Posterior vena cava (tissue), 2 donors: ENCODE data around the gene CCR5. TPM values are rescaled to one million over a fixed set of nuclear protein-coding genes. Genes with fewer than 3 reads are reported as not detected.
A peak's percentile ranks its signal among the peaks of the same experiment; 100 is the strongest.
"Not testable (repeated sequence)": the region's sequence is repeated elsewhere in the genome, so short reads cannot be mapped to it uniquely, and the experiment has no call there.

ENCODE experiments used
- DNase-seq: peaks from one replicate; pipeline ENCODE4 v3.0.0-alpha.2; 2020; ENCODE audit warnings: low spot score
- intact Hi-C, 2 donors: fragments of 100-400 bp; cut with DNase I; formaldehyde crosslinking; loops; one replicate each; pipeline versions ENCODE4 v1.14.1 to v1.14.2; 2022 to 2023
- total RNA-seq, 2 donors: library from RNA; stranded (reverse); fragmentation: NEBNext Ultra II Directional; extraction: Animal tissue kit (Norgen Biotek cat#: 25700); gene quantifications; one replicate each; pipeline ENCODE4 v1.2.1, GENCODE V29; 2021
- donor health status: DM: yes; HTN: yes; CAD: no.
- donor health status: DM: yes; HTN: yes; CAD: no.

CCR5 gene
- total RNA-seq, 2 donors from 2014 or later = 1.9 to 2.1 TPM

GRCh38 chr3:46400000-46400734 is 29.4 kb downstream of the CCR5 start:
- intact Hi-C loops = no loop called here

GRCh38 chr3:46400846-46401245 is 30.1 kb downstream of the CCR5 start:
- DNase-seq = no peak
- intact Hi-C loops = no loop called here

More at GRCh38 chr3:46400000-46400734, 29.4 kb downstream of the CCR5 start:
- no peak for DNase-seq

GRCh38 chr3:46401579-46401978 is 30.8 kb downstream of the CCR5 start:
- intact Hi-C loops = no loop called here
- no peak for DNase-seq

GRCh38 chr3:46402902-46403301 is 32.2 kb downstream of the CCR5 start:
- intact Hi-C loops, DNase-seq: not testable (repeated sequence)

GRCh38 chr3:46405301-46406019 is 34.7 kb downstream of the CCR5 start:
- DNase-seq = no peak
- intact Hi-C loops = no loop called here

GRCh38 chr3:46406443-46406787 is 35.7 kb downstream of the CCR5 start:
- DNase-seq = no peak
- intact Hi-C loops = no loop called here

- peak; percentile 87 for DNase-seq
- intact Hi-C loops = no loop called here
Observed at GRCh38 chr3:46406788-46407611, 36.3 kb downstream of the CCR5 start, which contains the start of the genes CCR5AS and CCRL2. TSS of gene CCR5AS (minus strand) at chr3:46407066. TSS of gene CCRL2 (plus strand) at chr3:46407259. CDS start at chr3:46408080, 821 bp downstream.

- no peak for DNase-seq
- intact Hi-C loops = no loop called here
Observed at GRCh38 chr3:46407970-46408369, 37.2 kb downstream of the CCR5 start.

- intact Hi-C loops = no loop called here
- DNase-seq = no peak
Observed at GRCh38 chr3:46408853-46409252, 38.1 kb downstream of the CCR5 start.

GRCh38 chr3:46409739-46410489 is 39.2 kb downstream of the CCR5 start:
- intact Hi-C loops = no loop called here
- no peak for DNase-seq

- DNase-seq = no peak
- intact Hi-C loops = no loop called here
Observed at GRCh38 chr3:46410669-46411068, 39.9 kb downstream of the CCR5 start.

- no peak for DNase-seq
- intact Hi-C loops = no loop called here
Observed at GRCh38 chr3:46411271-46411670, 40.5 kb downstream of the CCR5 start.

GRCh38 chr3:46412786-46413298 is 42.1 kb downstream of the CCR5 start:
- intact Hi-C loops = no loop called here
- no peak for DNase-seq

- no peak for DNase-seq
- intact Hi-C loops = no loop called here
Observed at GRCh38 chr3:46413951-46414350, 43.2 kb downstream of the CCR5 start.

GRCh38 chr3:46414739-46415138 is 44.0 kb downstream of the CCR5 start:
- no peak for DNase-seq
- intact Hi-C loops = no loop called here

GRCh38 chr3:46416125-46416810 is 45.5 kb downstream of the CCR5 start:
- intact Hi-C loops = no loop called here
- DNase-seq = no peak

- intact Hi-C loops = no loop called here
- no peak for DNase-seq
Observed at GRCh38 chr3:46416811-46417510, 46.2 kb downstream of the CCR5 start.
